ENCODE results near the gene CHD9. TPM values are rescaled to one million over a fixed set of nuclear protein-coding genes. Genes with fewer than 3 reads are reported as not detected.

The CHD9 gene
- total RNA-seq, 1 donor from 2014 or later: 67.4 TPM

DNA sequence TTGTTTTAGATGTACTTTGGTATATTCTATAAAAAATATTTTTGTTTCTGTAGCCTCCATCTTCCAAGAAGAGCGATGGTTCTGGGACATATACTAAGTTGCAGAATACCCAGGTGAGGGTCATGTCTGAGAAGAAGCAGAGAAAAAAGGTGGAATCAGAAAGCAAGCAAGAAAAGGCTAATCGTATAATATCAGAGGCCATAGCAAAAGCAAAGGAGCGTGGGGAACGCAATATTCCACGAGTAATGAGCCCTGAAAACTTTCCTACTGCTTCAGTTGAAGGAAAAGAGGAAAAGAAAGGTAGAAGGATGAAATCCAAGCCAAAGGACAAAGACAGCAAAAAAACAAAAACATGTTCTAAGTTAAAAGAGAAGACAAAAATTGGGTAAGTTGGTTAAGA, 154.6 kb downstream of the CHD9 start:
- intact Hi-C loops (cut with micrococcal nuclease): loop anchor here (5.0 kb wide), 2 partner anchors 223 to 232 kb away; partner anchors contain the start of gene RBL2
- Mint-ChIP-seq H3K27me3 (no peaks in the 10 kb centered on the region), H3K4me3 (peak overlapping the region; percentile 70), H3K36me3 (ENCODE audit: low read depth) (peaks cover 5% of the 10 kb centered on the region), H3K4me1 (peaks cover 37% of the 10 kb centered on the region), H3K9me3 (no peaks in the 10 kb centered on the region), H3K27ac (peak overlapping the region; percentile 59)
- TF ChIP-seq, protein P1, sequence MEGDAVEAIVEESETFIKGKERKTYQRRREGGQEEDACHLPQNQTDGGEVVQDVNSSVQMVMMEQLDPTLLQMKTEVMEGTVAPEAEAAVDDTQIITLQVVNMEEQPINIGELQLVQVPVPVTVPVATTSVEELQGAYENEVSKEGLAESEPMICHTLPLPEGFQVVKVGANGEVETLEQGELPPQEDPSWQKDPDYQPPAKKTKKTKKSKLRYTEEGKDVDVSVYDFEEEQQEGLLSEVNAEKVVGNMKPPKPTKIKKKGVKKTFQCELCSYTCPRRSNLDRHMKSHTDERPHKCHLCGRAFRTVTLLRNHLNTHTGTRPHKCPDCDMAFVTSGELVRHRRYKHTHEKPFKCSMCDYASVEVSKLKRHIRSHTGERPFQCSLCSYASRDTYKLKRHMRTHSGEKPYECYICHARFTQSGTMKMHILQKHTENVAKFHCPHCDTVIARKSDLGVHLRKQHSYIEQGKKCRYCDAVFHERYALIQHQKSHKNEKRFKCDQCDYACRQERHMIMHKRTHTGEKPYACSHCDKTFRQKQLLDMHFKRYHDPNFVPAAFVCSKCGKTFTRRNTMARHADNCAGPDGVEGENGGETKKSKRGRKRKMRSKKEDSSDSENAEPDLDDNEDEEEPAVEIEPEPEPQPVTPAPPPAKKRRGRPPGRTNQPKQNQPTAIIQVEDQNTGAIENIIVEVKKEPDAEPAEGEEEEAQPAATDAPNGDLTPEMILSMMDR (IDR thresholded peaks at IDR 0.05): no peak
- POLR2A ChIA-PET: interaction anchor here (1.5 kb wide), 2 partner anchors 10 to 154 kb away, joined by 4 to 5 read pairs; partner anchors contain the start of gene CHD9
- ATAC-seq (ENCODE audit: low read depth): no peak
- DNase-seq: no peak
- CTCF ChIA-PET: interaction anchor here (1.3 to 3.5 kb wide), 8 partner anchors 10 to 233 kb away, joined by 3 to 50 read pairs (median 5); partner anchors contain the start of gene CHD9

DNA sequence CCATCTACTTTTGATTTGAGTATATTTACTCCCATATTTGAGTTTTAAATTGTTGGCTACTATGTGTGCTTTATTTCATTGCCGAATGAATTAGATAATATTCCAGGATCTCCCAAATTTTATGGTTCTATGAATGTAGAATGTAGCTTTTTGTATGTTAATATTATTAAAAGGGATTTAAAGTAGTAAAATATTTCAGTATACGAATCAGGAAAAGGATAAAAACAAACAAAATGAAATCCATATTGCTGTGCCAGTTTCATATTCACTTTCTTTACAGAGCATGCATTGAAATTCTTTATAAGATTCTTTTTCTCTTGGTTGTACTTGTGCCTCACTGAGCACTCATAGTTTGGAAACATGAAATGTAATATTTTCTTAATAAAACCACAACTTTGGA, 155.1 kb downstream of the CHD9 start:
- DNase-seq: no peak
- ChIA-PET CTCF (interaction anchor here (1.8 kb wide), 1 partner anchor 11 kb away, joined by 4 read pairs; no protein-coding TSS in a partner anchor), POLR2A (no interaction called here)
- intact Hi-C loops (cut with micrococcal nuclease): loop anchor here (5.0 kb wide), 2 partner anchors 222 to 233 kb away; partner anchors contain the start of gene RBL2
- peaks cover 4% of the 10 kb centered on the region for H3K36me3 Mint-ChIP-seq (ENCODE audit: low read depth)
- TF ChIP-seq, protein P1 (IDR thresholded peaks at IDR 0.05): no peak
- no peak overlapping the region for H3K27ac Mint-ChIP-seq
- H3K27me3 Mint-ChIP-seq: no peaks in the 10 kb centered on the region
- H3K4me1 Mint-ChIP-seq: peaks cover 38% of the 10 kb centered on the region
- peak overlapping the region; percentile 70 for H3K4me3 Mint-ChIP-seq
- ATAC-seq (ENCODE audit: low read depth): no peak
- no peaks in the 10 kb centered on the region for H3K9me3 Mint-ChIP-seq

DNA sequence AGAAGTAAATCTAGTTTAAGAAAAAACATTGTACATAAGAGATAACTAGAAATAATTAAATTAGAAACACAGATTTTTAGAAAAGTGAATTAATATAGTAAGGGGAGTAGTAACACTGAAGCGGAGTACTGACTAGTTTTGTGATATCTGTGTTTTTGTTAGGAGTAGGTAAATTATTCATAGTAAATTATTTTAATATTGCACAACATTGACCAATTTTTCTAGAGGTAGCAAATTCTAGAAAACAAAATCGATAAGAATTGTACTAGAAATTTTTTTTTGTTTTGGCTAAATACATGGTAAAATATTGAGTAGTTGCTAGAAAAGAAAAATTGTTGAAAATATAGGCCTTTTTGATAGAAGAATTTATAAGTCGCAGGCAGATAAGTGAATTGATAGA, 156.5 kb downstream of the CHD9 start:
- CTCF ChIA-PET: interaction anchor here (1.4 to 1.8 kb wide), 2 partner anchors 9 to 156 kb away, joined by 4 to 8 read pairs; partner anchors contain the start of gene CHD9
- ATAC-seq (ENCODE audit: low read depth) (no peak), DNase-seq (no peak)
- Mint-ChIP-seq H3K27ac (no peak overlapping the region), H3K9me3 (no peaks in the 10 kb centered on the region), H3K36me3 (ENCODE audit: low read depth) (peaks cover 8% of the 10 kb centered on the region), H3K4me1 (peaks cover 48% of the 10 kb centered on the region), H3K4me3 (no peak overlapping the region), H3K27me3 (no peaks in the 10 kb centered on the region)
- TF ChIP-seq, protein P1 (IDR thresholded peaks at IDR 0.05): no peak
- POLR2A ChIA-PET: interaction anchor here (0.9 kb wide), 1 partner anchor 9 kb away, joined by 3 read pairs; no protein-coding TSS in a partner anchor
- intact Hi-C loops (cut with micrococcal nuclease): no loop called here

DNA sequence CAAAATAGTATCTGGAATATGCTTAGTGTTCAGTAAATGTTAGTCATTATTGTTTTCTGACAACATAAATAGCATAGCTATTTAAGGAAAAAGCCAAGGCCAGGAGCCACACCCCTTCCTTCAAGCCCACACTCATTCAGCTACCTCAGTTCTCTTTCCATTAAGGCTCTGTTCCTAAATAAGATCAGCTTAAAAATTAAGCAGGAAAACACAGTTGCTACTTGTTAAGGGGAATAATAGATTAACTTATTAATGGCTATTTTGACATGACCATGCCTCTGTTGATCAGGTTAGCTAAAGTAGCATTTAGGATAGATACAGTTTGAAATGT, 158.1 kb downstream of the CHD9 start:
- no peak for ATAC-seq (ENCODE audit: low read depth)
- peaks cover 52% of the 10 kb centered on the region for H3K4me1 Mint-ChIP-seq
- no peaks in the 10 kb centered on the region for H3K9me3 Mint-ChIP-seq
- H3K36me3 Mint-ChIP-seq (ENCODE audit: low read depth): peaks cover 8% of the 10 kb centered on the region
- intact Hi-C loops (cut with micrococcal nuclease): no loop called here
- H3K27me3 Mint-ChIP-seq: no peaks in the 10 kb centered on the region
- H3K4me3 Mint-ChIP-seq: no peak overlapping the region
- CTCF ChIA-PET: interaction anchor here (0.5 to 1.1 kb wide), 2 partner anchors 58 to 158 kb away, joined by 3 to 8 read pairs; partner anchors contain the start of gene CHD9
- DNase-seq: no peak
- POLR2A ChIA-PET: no interaction called here
- TF ChIP-seq, protein P1 (IDR thresholded peaks at IDR 0.05): no peak
- H3K27ac Mint-ChIP-seq: no peak overlapping the region

DNA sequence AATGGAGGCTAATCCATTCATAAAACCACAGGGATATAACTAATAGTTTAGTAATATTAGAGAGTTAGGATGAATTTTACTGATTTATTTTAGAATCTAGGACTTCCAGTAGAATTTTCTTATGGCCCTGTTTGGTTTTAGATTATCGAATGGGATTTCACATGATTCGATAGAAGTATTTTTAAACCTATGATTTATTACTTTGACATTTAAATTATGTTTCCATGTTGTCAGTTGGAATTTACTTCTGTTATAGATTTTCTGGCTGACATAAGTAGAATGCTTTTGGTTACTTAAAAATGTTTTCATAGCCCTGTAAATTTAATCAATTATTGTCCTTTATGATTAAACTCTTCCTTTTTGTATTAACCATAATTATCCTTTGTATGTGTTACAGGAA, 158.8 kb downstream of the CHD9 start:
- peaks cover 46% of the 10 kb centered on the region for H3K4me1 Mint-ChIP-seq
- intact Hi-C loops (cut with micrococcal nuclease): no loop called here
- CTCF ChIA-PET: no interaction called here
- POLR2A ChIA-PET: no interaction called here
- DNase-seq (no peak), ATAC-seq (ENCODE audit: low read depth) (no peak)
- H3K4me3 Mint-ChIP-seq: no peak overlapping the region
- H3K27ac Mint-ChIP-seq: no peak overlapping the region
- H3K9me3 Mint-ChIP-seq: no peaks in the 10 kb centered on the region
- H3K27me3 Mint-ChIP-seq: no peaks in the 10 kb centered on the region
- H3K36me3 Mint-ChIP-seq (ENCODE audit: low read depth): peaks cover 8% of the 10 kb centered on the region
- TF ChIP-seq, protein P1 (IDR thresholded peaks at IDR 0.05): no peak
